SU-DHL-6 (cell line): Measurements from ENCODE around the gene TMOD2.

Experiments
- CTCF ChIP-seq: fragments of 200-600 bp; sonication (generic); IDR thresholded peaks from one replicate; pipeline ENCODE4 v1.5.1; 2017; ENCODE audit warnings: antibody characterized with exemption, mild to moderate bottlenecking, low read length, moderate library complexity; ENCODE audit not compliant: insufficient read depth, poor library complexity, severe bottlenecking
- EZH2phosphoT487 ChIP-seq: fragments of 200-600 bp; sonication (generic), shearing (Covaris generic); conservative IDR thresholded peaks from 2 replicates; pipeline ENCODE4 v1.6.1; 2018; ENCODE audit warnings: mild to moderate bottlenecking, antibody characterized with exemption, low read length, moderate library complexity, mixed read lengths

- TF ChIP-seq CTCF (no peak), EZH2phosphoT487 (no peak)
Observed at GRCh38 chr15:51731549-51732267, 19.7 kb upstream of the TMOD2 start.
